ENCODE measurements around the gene TPGS1.
A peak's percentile ranks its signal among the peaks of the same experiment; 100 is the strongest.

Gene TPGS1

GRCh38 chr19:539429-540030 lies 32.2 kb downstream of the TPGS1 start:
- no peak for DNase-seq (ENCODE audit: low read depth in 2 of 2)

- DNase-seq (ENCODE audit: low read depth in 2 of 2), result no peak
These were observed 33.8 kb downstream of the TPGS1 start for GRCh38 chr19:540867-541637.

DNA sequence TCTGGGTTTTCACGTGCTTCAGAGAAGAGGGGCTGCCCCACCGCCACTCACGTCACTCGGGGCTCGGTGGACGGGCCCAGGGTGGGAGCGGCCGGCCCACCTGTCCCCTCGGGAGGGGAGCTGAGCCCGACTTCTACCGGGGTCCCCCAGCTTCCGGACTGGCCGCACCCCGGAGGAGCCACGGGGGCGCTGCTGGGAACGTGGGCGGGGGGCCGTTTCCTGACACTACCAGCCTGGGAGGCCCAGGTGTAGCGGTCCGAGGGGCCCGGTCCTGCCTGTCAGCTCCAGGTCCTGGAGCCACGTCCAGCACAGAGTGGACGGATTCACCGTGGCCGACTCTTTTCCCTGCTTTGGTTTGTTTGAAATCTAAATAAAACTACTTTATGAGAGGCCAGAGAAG lies 34.4 kb downstream of the TPGS1 start:
- no peak for DNase-seq (ENCODE audit: low read depth in 2 of 2)

DNA sequence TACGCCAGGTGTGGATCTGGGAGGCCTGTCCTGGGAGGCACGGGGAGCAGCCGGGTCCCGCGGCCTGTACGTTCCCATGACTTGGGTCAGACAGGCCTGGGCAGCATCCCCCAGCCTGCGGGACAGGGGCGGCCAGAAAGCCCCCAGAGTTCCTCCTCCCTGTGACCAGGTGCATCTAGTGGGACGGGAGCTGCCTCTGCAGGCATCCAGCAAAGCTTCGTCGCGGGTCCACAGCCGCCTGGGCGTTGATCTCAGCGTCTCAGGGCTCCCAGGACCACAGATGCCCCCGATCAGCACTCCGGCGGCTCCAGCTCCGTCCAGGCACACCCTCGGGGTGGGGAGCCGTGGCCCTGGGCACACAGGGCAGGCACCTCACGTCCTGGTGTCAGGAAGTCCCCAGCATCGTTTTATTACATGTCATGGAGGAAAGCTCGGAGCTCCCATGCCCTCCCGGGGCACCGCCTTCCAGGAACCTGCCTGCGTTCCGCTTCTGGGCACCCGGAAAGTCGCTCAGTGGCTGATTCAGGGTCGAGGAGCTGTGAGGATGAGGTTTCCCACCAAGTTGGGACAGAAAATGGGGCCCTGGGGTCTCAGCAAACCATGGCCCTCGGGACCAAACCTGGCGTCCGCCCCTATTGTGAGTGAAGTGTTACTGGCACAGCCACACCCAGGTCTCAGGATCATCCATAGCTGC lies 35.0 kb downstream of the TPGS1 start:
- no peak for DNase-seq (ENCODE audit: low read depth in 2 of 2)

DNA sequence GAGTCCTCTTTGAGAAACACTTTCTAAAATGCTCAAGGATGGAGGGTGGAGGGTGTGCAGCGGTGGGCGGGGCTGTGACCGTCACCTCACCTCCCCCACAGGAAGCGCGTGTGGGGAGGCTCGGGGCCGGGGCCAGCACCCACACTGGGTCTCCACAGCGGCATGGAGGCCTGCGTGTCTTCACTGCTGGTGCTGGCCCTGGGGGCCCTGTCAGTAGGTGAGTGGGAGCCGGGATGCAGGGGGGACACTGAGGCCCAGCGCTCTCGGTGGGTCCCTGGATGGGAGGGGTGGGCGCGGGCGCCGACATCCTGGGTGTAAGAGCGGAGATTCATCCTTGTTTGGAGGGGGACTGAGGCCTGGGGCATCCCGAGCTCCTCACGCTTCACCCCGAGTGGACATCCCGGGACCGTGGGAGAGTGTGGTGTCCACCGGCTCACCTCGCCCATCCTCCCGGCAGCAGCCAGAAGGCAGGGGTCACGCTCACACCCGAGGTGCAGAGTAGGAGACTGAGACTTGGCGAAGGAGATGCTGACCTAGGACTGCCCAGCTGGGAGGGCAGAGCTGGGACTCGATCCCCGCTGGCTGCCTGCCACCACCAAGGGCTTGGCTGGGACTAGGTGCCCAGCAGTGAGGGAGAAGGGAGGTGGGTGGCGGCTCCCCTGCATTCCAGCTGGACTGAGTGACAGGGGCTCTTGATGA lies 36.8 kb downstream of the TPGS1 start, which contains the start of gene GZMM:
TSS of gene GZMM (plus strand) at position 144 of the 699 bp plus-strand sequence. CDS start at position 163, 19 bp downstream.
- DNase-seq (ENCODE audit: low read depth in 2 of 2), result peak; percentile 51 to 58

DNA sequence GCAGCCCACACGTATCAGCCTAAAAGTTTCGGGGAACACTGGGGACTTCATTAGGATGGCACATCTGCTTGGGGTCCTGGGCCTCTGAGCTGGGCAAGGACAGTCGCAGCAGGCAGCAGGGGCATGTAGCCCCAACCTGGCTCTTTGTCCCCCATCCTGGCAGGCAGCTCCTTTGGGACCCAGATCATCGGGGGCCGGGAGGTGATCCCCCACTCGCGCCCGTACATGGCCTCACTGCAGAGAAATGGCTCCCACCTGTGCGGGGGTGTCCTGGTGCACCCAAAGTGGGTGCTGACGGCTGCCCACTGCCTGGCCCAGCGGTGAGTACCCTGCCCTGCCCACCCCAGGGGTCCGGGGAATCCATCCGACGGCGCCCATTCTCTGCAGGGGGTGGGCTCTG lies 39.8 kb downstream of the TPGS1 start:
- DNase-seq (ENCODE audit: low read depth in 2 of 2), result no peak

GRCh38 chr19:547836-548720 lies 40.8 kb downstream of the TPGS1 start:
- DNase-seq (ENCODE audit: low read depth in 2 of 2), result no peak

DNA sequence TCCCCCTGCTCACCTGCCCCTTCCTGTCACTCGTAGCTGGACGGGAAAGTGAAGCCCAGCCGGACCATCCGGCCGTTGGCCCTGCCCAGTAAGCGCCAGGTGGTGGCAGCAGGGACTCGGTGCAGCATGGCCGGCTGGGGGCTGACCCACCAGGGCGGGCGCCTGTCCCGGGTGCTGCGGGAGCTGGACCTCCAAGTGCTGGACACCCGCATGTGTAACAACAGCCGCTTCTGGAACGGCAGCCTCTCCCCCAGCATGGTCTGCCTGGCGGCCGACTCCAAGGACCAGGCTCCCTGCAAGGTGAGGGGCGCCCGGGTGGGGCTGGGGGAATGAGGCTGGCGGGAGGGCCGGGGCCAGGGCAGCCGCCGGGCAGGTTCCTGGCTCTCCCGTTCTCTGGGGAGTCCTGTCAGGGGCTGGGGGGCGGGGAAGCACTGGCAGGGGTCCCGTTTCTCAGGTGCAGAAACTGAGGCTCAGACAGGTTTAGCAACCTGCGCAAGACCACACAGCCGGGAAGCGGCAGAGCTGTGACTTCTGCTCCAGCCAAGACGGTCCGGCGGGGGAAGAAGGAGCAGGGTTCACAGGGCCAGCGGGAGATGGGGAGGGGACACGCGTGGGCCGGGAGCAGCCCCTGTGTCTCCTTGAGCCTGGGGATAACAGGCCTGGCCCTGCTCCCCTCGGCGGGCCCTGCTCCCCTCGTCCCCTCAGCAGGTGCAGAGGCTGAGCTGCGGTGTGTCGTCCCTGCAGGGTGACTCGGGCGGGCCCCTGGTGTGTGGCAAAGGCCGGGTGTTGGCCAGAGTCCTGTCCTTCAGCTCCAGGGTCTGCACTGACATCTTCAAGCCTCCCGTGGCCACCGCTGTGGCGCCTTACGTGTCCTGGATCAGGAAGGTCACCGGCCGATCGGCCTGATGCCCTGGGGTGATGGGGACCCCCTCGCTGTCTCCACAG lies 41.9 kb downstream of the TPGS1 start:
- DNase-seq (ENCODE audit: low read depth in 2 of 2), result no peak

GRCh38 chr19:554817-555216 lies 47.5 kb downstream of the TPGS1 start:
- DNase-seq (ENCODE audit: low read depth in 2 of 2), result no peak

GRCh38 chr19:555474-555808 lies 48.1 kb downstream of the TPGS1 start:
- DNase-seq (ENCODE audit: low read depth in 2 of 2), result no peak

- no peak for DNase-seq (ENCODE audit: low read depth in 2 of 2)
These were observed 49.5 kb downstream of the TPGS1 start for GRCh38 chr19:556611-557382.

- no peak for DNase-seq (ENCODE audit: low read depth in 2 of 2)
These were observed 51.6 kb downstream of the TPGS1 start for GRCh38 chr19:558770-559439.

DNA sequence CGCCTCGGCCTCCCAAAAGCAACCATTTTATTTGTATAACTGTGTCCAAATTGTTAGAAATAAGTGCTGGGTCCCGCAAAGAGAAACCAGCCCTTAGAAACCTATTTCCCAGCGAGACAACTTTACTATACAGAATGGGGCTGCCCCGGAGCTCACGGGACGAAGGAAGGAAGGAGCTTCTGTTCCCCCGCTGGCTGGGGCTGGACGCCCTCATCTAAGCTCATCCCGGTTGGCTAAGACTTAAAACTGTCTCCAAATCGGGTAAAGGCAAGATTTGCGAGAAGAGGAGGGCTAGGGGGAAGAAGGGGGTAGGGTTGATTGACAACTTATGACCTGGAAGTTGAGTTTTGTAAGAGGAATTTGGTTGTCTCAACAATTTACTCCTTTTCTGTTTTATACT lies 52.8 kb downstream of the TPGS1 start:
- no peak for DNase-seq (ENCODE audit: low read depth in 2 of 2)

- DNase-seq (ENCODE audit: low read depth in 2 of 2), result no peak
These were observed 59.1 kb downstream of the TPGS1 start for GRCh38 chr19:566403-566802.

- DNase-seq (ENCODE audit: low read depth in 2 of 2), result no peak
These were observed 59.5 kb downstream of the TPGS1 start for GRCh38 chr19:566844-567243.

- DNase-seq (ENCODE audit: low read depth in 2 of 2), result no peak
These were observed 60.1 kb downstream of the TPGS1 start for GRCh38 chr19:567296-567900.

Data from stimulated activated CD8-positive, alpha-beta memory T cell treated with anti-CD3 and anti-CD28 coated beads, Interleukin-7, amount 100 ng/mL, for 1 hour (primary cell).